Pons (tissue), 1 donor: ENCODE data around the gene CDK7.

ENCODE experiments used
- DNase-seq: peaks from one replicate; pipeline ENCODE4 v3.0.0-alpha.2; 2016; ENCODE audit warnings: low spot score

CDK7 gene

GRCh38 chr5:69293882-69294281 is 59.2 kb downstream of the CDK7 start:
- no peak for DNase-seq

- DNase-seq: no peak
Observed at GRCh38 chr5:69295088-69295754, 60.5 kb downstream of the CDK7 start.

- DNase-seq: no peak
Observed at GRCh38 chr5:69299625-69300024, 64.9 kb downstream of the CDK7 start.

- no peak for DNase-seq
Observed at GRCh38 chr5:69300537-69301203, 66.0 kb downstream of the CDK7 start.

- DNase-seq: no peak
Observed at GRCh38 chr5:69305512-69305911, 70.8 kb downstream of the CDK7 start.

- DNase-seq: no peak
Observed at GRCh38 chr5:69308046-69308553, 73.4 kb downstream of the CDK7 start.

GRCh38 chr5:69309380-69309779 is 74.7 kb downstream of the CDK7 start:
- no peak for DNase-seq

- no peak for DNase-seq
Observed at GRCh38 chr5:69312459-69313160, 77.9 kb downstream of the CDK7 start.

GRCh38 chr5:69313428-69313827 is 78.7 kb downstream of the CDK7 start:
- no peak for DNase-seq

GRCh38 chr5:69315972-69316371 is 81.3 kb downstream of the CDK7 start:
- no peak for DNase-seq

- DNase-seq: no peak
Observed at GRCh38 chr5:69317391-69317790, 82.7 kb downstream of the CDK7 start.

GRCh38 chr5:69326365-69326764 is 91.7 kb downstream of the CDK7 start:
- no peak for DNase-seq
